HepG2 (cell line): Measurements from ENCODE around the gene ACAT2. TPM values are rescaled to one million over a fixed set of nuclear protein-coding genes. Genes with fewer than 3 reads are reported as not detected.

Experiments
- ETV5 ChIP-seq: IDR thresholded peaks from 2 replicates; pipeline ENCODE4 v1.6.1; 2018; ENCODE audit warnings: missing biosample characterization, missing genetic modification reagents, inconsistent platforms, borderline replicate concordance
- GATA4 ChIP-seq: sonication (generic); IDR thresholded peaks from 2 replicates; pipeline ENCODE4 v1.6.1; 2016; ENCODE audit warnings: antibody characterized with exemption, low read depth, borderline replicate concordance
- HNF4A ChIP-seq: sonication (generic); formaldehyde crosslinking; IDR thresholded peaks from 2 replicates; pipeline ENCODE4 v1.4.0; 2020; ENCODE audit warnings: missing genetic modification reagents
- KDM6A ChIP-seq: IDR thresholded peaks from 2 replicates; pipeline ENCODE4 v1.6.1; 2016; ENCODE audit warnings: low read depth
- POLR2A ChIP-seq, 2 experiments: IDR thresholded peaks; 2 replicates each; pipeline ENCODE4 v1.6.1; 2011; ENCODE audit warnings: low read depth in 2 of 2, low read length in 2 of 2, mild to moderate bottlenecking in 1 of 2, moderate library complexity in 1 of 2; ENCODE audit not compliant: insufficient read depth in 1 of 2
- ZNF124 ChIP-seq: sonication (generic); formaldehyde crosslinking; IDR thresholded peaks from 2 replicates; pipeline ENCODE4 v1.4.0; 2020; ENCODE audit warnings: missing genetic modification reagents
- ZNF430 ChIP-seq: sonication (generic); formaldehyde crosslinking; IDR thresholded peaks from 2 replicates; pipeline ENCODE4 v1.9.0; 2021; ENCODE audit warnings: mild to moderate bottlenecking, missing genetic modification reagents
- polyA plus RNA-seq, 8 experiments: library from polyadenylated mRNA; depleted of rRNA in 3 of 8; stranded (reverse) in 7 of 8; unstranded in 1 of 8; fragments of >200 nt; fragmentation: Illumina TruSeq in 4 of 8; extraction: Trizol in 4 of 8; gene quantifications; 2 replicates each; pipeline versions ENCODE4 v1.2.1 to v1.2.3, GENCODE V29; 2011 to 2016; ENCODE audit warnings: low read depth in 4 of 8, missing spikeins in 1 of 8, mixed read lengths in 1 of 8; ENCODE audit not compliant: insufficient read depth in 1 of 8
- total RNA-seq, 5 experiments: library from RNA; depleted of rRNA; stranded (reverse); fragments of >200 nt; fragmentation: Illumina TruSeq; extraction: Trizol; gene quantifications; 2 replicates each; pipeline ENCODE4 v1.2.3, GENCODE V29; 2016; ENCODE audit warnings: low read depth in 1 of 5
- TF ChIP-seq, protein P1 (sequence below): sonication (generic); formaldehyde crosslinking; IDR thresholded peaks from 2 replicates; pipeline ENCODE4 v1.5.1; 2020; ENCODE audit warnings: mild to moderate bottlenecking, missing genetic modification reagents, borderline replicate concordance
- TF ChIP-seq, protein P2 (sequence below): sonication (generic); formaldehyde crosslinking; IDR thresholded peaks from 2 replicates; pipeline ENCODE4 v1.5.1; 2020; ENCODE audit warnings: mild to moderate bottlenecking, missing genetic modification reagents, borderline replicate concordance
- TF ChIP-seq, protein P3 (sequence below): sonication (generic); formaldehyde crosslinking; IDR thresholded peaks from 2 replicates; pipeline ENCODE4 v1.5.0; 2020; ENCODE audit warnings: missing genetic modification reagents
- TF ChIP-seq, protein P4 (sequence below): sonication (generic); formaldehyde crosslinking; IDR thresholded peaks from 2 replicates; pipeline ENCODE4 v1.4.0; 2020; ENCODE audit warnings: low read depth, missing genetic modification reagents

ACAT2 gene
- total and polyA plus RNA-seq, 2 of the 13 experiments (the other 11 are each of a cell fraction or from before 2014, with no cell fraction given) = 121 to 534 TPM

DNA sequence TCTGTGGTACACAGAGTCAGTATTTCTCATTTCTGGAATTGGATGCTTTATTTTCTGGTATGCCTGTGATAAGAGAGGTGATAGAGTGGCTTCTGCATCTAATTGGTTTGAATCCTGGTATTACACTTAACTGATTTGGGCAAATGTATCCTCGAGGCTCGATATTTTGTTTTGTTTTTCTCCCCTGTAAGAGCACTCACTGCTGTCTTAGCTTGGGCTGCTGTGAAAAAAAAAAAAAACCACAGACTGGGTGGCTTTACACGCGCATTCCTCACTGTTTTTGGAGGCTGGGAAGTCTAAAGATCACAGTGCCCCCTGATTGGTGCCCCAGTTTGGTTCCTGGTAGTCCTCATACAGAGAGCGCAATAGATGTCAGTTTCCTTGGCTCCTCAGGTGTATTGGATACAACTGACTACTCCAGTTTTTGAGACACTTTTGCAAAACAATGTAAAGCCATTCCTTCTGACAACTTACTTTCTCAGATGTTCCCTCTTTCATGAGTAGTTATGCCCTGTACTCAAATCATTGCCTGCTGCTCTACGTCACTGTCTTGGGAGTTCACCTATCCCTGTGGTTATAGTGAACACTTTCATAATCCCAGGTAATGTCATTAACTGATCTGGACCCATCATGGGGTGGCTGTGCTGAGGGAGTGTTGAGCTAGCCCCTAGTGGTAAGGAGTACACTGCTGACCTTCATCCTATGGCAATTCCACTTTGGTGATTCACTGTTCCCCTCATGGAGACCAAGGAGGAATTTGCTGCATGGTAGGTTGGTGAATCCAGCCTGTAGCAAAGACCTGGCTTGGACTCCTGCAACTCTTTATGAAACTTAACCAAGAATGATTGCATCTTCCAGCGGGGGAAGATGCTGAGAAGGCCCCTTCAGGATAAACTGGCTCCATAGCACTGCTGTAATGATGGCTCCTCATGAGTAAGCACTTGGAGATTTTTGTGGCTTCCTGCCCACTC, 3.5 kb upstream of the ACAT2 start (continued):
- TF ChIP-seq, protein P1, sequence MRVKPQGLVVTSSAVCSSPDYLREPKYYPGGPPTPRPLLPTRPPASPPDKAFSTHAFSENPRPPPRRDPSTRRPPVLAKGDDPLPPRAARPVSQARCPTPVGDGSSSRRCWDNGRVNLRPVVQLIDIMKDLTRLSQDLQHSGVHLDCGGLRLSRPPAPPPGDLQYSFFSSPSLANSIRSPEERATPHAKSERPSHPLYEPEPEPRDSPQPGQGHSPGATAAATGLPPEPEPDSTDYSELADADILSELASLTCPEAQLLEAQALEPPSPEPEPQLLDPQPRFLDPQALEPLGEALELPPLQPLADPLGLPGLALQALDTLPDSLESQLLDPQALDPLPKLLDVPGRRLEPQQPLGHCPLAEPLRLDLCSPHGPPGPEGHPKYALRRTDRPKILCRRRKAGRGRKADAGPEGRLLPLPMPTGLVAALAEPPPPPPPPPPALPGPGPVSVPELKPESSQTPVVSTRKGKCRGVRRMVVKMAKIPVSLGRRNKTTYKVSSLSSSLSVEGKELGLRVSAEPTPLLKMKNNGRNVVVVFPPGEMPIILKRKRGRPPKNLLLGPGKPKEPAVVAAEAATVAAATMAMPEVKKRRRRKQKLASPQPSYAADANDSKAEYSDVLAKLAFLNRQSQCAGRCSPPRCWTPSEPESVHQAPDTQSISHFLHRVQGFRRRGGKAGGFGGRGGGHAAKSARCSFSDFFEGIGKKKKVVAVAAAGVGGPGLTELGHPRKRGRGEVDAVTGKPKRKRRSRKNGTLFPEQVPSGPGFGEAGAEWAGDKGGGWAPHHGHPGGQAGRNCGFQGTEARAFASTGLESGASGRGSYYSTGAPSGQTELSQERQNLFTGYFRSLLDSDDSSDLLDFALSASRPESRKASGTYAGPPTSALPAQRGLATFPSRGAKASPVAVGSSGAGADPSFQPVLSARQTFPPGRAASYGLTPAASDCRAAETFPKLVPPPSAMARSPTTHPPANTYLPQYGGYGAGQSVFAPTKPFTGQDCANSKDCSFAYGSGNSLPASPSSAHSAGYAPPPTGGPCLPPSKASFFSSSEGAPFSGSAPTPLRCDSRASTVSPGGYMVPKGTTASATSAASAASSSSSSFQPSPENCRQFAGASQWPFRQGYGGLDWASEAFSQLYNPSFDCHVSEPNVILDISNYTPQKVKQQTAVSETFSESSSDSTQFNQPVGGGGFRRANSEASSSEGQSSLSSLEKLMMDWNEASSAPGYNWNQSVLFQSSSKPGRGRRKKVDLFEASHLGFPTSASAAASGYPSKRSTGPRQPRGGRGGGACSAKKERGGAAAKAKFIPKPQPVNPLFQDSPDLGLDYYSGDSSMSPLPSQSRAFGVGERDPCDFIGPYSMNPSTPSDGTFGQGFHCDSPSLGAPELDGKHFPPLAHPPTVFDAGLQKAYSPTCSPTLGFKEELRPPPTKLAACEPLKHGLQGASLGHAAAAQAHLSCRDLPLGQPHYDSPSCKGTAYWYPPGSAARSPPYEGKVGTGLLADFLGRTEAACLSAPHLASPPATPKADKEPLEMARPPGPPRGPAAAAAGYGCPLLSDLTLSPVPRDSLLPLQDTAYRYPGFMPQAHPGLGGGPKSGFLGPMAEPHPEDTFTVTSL (CRISPR knock-in tag) = peak; percentile 35; the same call in 1 of the 2 replicates
- TF ChIP-seq, protein P2, sequence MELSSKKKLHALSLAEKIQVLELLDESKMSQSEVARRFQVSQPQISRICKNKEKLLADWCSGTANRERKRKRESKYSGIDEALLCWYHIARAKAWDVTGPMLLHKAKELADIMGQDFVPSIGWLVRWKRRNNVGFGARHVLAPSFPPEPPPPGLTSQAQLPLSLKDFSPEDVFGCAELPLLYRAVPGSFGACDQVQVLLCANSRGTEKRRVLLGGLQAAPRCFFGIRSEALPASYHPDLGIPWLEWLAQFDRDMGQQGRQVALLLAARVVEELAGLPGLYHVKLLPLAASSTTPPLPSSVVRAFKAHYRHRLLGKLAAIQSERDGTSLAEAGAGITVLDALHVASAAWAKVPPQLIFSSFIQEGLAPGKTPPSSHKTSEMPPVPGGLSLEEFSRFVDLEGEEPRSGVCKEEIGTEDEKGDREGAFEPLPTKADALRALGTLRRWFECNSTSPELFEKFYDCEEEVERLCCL = no peak
- TF ChIP-seq POLR2A (IDR thresholded peaks at IDR 0.05; ENCODE audit: insufficient read depth in 1 of 2, low read depth in 2 of 2, low read length in 2 of 2) = peak in 1 of 2 experiments; percentile 50; a peak in 1 of 4 replicates
- TF ChIP-seq, protein P3, sequence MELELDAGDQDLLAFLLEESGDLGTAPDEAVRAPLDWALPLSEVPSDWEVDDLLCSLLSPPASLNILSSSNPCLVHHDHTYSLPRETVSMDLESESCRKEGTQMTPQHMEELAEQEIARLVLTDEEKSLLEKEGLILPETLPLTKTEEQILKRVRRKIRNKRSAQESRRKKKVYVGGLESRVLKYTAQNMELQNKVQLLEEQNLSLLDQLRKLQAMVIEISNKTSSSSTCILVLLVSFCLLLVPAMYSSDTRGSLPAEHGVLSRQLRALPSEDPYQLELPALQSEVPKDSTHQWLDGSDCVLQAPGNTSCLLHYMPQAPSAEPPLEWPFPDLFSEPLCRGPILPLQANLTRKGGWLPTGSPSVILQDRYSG (CRISPR knock-in tag) = peak; percentile 54; the same call in 1 of the 2 replicates
- 0 out of 2 replicates have a peak, but pooled peaks have one; percentile 40 for TF ChIP-seq HNF4A (CRISPR knock-in tag)
- 0 out of 2 replicates have a peak, but pooled peaks have one; percentile 41 for TF ChIP-seq KDM6A (CRISPR knock-in tag)
- TF ChIP-seq, protein P4, sequence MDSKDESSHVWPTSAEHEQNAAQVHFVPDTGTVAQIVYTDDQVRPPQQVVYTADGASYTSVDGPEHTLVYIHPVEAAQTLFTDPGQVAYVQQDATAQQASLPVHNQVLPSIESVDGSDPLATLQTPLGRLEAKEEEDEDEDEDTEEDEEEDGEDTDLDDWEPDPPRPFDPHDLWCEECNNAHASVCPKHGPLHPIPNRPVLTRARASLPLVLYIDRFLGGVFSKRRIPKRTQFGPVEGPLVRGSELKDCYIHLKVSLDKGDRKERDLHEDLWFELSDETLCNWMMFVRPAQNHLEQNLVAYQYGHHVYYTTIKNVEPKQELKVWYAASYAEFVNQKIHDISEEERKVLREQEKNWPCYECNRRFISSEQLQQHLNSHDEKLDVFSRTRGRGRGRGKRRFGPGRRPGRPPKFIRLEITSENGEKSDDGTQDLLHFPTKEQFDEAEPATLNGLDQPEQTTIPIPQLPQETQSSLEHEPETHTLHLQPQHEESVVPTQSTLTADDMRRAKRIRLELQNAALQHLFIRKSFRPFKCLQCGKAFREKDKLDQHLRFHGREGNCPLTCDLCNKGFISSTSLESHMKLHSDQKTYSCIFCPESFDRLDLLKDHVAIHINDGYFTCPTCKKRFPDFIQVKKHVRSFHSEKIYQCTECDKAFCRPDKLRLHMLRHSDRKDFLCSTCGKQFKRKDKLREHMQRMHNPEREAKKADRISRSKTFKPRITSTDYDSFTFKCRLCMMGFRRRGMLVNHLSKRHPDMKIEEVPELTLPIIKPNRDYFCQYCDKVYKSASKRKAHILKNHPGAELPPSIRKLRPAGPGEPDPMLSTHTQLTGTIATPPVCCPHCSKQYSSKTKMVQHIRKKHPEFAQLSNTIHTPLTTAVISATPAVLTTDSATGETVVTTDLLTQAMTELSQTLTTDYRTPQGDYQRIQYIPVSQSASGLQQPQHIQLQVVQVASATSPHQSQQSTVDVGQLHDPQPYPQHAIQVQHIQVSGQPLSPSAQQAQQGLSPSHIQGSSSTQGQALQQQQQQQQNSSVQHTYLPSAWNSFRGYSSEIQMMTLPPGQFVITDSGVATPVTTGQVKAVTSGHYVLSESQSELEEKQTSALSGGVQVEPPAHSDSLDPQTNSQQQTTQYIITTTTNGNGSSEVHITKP (CRISPR knock-in tag) = 0 out of 2 replicates have a peak, but pooled peaks have one; percentile 25
- 0 out of 2 replicates have a peak, but pooled peaks have one; percentile 19 for TF ChIP-seq GATA4
- no peak for TF ChIP-seq ZNF124
- 0 out of 2 replicates have a peak, but pooled peaks have one; percentile 5 for TF ChIP-seq ETV5 (CRISPR knock-in tag)
- peak; percentile 32; the same call in 1 of the 2 replicates for TF ChIP-seq ZNF430 (CRISPR knock-in tag)
